Body of pancreas (tissue), 4 donors: ENCODE data around the gene CXCR3.

Source experiments
- CTCF ChIP-seq, 7 experiments: fragments of 450-650 bp in 4 of 7; fragments of 200-600 bp in 3 of 7; sonication (generic) in 3 of 7; IDR thresholded peaks; one replicate each; pipeline ENCODE4 v1.5.1; 2016 to 2019; ENCODE audit warnings: antibody characterized with exemption in 7 of 7
- POLR2A ChIP-seq, 3 donors: fragments of 450-650 bp; IDR thresholded peaks; one replicate each; pipeline ENCODE4 v1.6.1; 2016; ENCODE audit warnings: antibody characterized with exemption in 3 of 3, mild to moderate bottlenecking in 2 of 3

GRCh38 chrX:71617742-71618141 is 569 bp downstream of the CXCR3 start:
- TF ChIP-seq CTCF (IDR thresholded peaks at IDR 0.05) (no peak), POLR2A (IDR thresholded peaks at IDR 0.05) (no peak)
